H9 (cell line): ENCODE data around the gene HEMGN. TPM values are rescaled to one million over a fixed set of nuclear protein-coding genes. Genes with fewer than 3 reads are reported as not detected.

Experiments used
- DNase-seq: peaks from one replicate; pipeline ENCODE4 v3.0.0-alpha.2; 2017
- H2AFZ ChIP-seq: one replicate; pipeline ENCODE4 v1.6.1; 2013; ENCODE audit warnings: mild to moderate bottlenecking, low read length, control low read depth, moderate library complexity
- H2AK5ac ChIP-seq: 2 replicates; pipeline ENCODE4 v1.6.1; 2013; ENCODE audit warnings: low read length, control low read depth, mixed read lengths; ENCODE audit not compliant: insufficient read length
- H2BK120ac ChIP-seq: one replicate; pipeline ENCODE4 v1.6.1; 2013; ENCODE audit warnings: low read depth, mild to moderate bottlenecking, low read length, control low read depth, inconsistent platforms; ENCODE audit not compliant: poor library complexity, severe bottlenecking
- H2BK12ac ChIP-seq: 2 replicates; pipeline ENCODE4 v1.6.1; 2013; ENCODE audit warnings: low read length, control low read depth, mixed read lengths, low read depth; ENCODE audit not compliant: insufficient read length
- H2BK15ac ChIP-seq: 2 replicates; pipeline ENCODE4 v1.6.1; 2013; ENCODE audit warnings: low read depth, low read length, control low read depth
- H2BK20ac ChIP-seq: one replicate; pipeline ENCODE4 v1.6.1; 2013; ENCODE audit warnings: low read depth, mild to moderate bottlenecking, low read length, control low read depth, inconsistent platforms; ENCODE audit not compliant: poor library complexity, severe bottlenecking
- H2BK5ac ChIP-seq: 2 replicates; pipeline ENCODE4 v1.6.1; 2013; ENCODE audit warnings: low read length, control low read depth, mixed read lengths; ENCODE audit not compliant: insufficient read length
- H3K14ac ChIP-seq: 2 replicates; pipeline ENCODE4 v1.6.1; 2013; ENCODE audit warnings: low read length, control low read depth; ENCODE audit not compliant: insufficient read depth
- H3K18ac ChIP-seq: 2 replicates; pipeline ENCODE4 v1.6.1; 2013; ENCODE audit warnings: low read depth, mild to moderate bottlenecking, mixed read lengths, low read length, control low read depth; ENCODE audit not compliant: insufficient read length
- H3K23ac ChIP-seq: 2 replicates; pipeline ENCODE4 v1.6.1; 2013; ENCODE audit warnings: low read length, control low read depth, mixed read lengths, low read depth; ENCODE audit not compliant: insufficient read length
- H3K23me2 ChIP-seq: 2 replicates; pipeline ENCODE4 v1.6.1; 2013; ENCODE audit warnings: low read depth, mild to moderate bottlenecking, mixed read lengths, low read length, control low read depth; ENCODE audit not compliant: insufficient read length, poor library complexity, severe bottlenecking
- H3K27ac ChIP-seq: 2 replicates; pipeline ENCODE4 v1.5.1; 2013; ENCODE audit warnings: low read length, control low read depth, mixed read lengths, low read depth; ENCODE audit not compliant: insufficient read length
- H3K27me3 ChIP-seq: 2 replicates; pipeline ENCODE4 v1.6.1; 2013; ENCODE audit warnings: low read length, control low read depth, inconsistent platforms; ENCODE audit not compliant: insufficient read depth
- H3K4ac ChIP-seq: 2 replicates; pipeline ENCODE4 v1.6.1; 2013; ENCODE audit warnings: low read depth, mild to moderate bottlenecking, control low read depth, inconsistent platforms, low read length, moderate library complexity
- H3K4me1 ChIP-seq: 2 replicates; pipeline ENCODE4 v1.6.1; 2013; ENCODE audit warnings: low read length, control low read depth, inconsistent platforms; ENCODE audit not compliant: insufficient read depth
- H3K4me2 ChIP-seq: 2 replicates; pipeline ENCODE4 v1.6.1; 2013; ENCODE audit warnings: low read length, control low read depth, mixed read lengths; ENCODE audit not compliant: insufficient read length, insufficient read depth
- H3K56ac ChIP-seq: 2 replicates; pipeline ENCODE4 v1.6.1; 2013; ENCODE audit warnings: low read depth, mild to moderate bottlenecking, mixed read lengths, low read length, control low read depth; ENCODE audit not compliant: insufficient read length
- H3K79me1 ChIP-seq: 2 replicates; pipeline ENCODE4 v1.6.1; 2013; ENCODE audit warnings: low read depth, mild to moderate bottlenecking, moderate library complexity, low read length, control low read depth, inconsistent platforms; ENCODE audit not compliant: insufficient read depth, poor library complexity, severe bottlenecking
- H3K79me2 ChIP-seq: 2 replicates; pipeline ENCODE4 v1.6.1; 2013; ENCODE audit warnings: low read length, control low read depth, inconsistent platforms; ENCODE audit not compliant: insufficient read depth
- H3K9ac ChIP-seq: 2 replicates; pipeline ENCODE4 v1.6.1; 2013; ENCODE audit warnings: low read length, control low read depth, mixed read lengths; ENCODE audit not compliant: insufficient read length; ENCODE audit errors: extremely low read depth
- H3K9me3 ChIP-seq: one replicate; pipeline ENCODE4 v1.6.1; 2013; ENCODE audit warnings: low read depth, low read length, inconsistent platforms; ENCODE audit not compliant: control insufficient read depth
- H3T11ph ChIP-seq: one replicate; pipeline ENCODE4 v1.6.1; 2013; ENCODE audit warnings: mild to moderate bottlenecking, low read length, control low read depth, inconsistent platforms
- H4K20me1 ChIP-seq: one replicate; pipeline ENCODE4 v1.6.1; 2013; ENCODE audit not compliant: control insufficient read depth, insufficient read length, insufficient read depth
- H4K5ac ChIP-seq: 2 replicates; pipeline ENCODE4 v1.6.1; 2013; ENCODE audit warnings: low read depth, mild to moderate bottlenecking, mixed read lengths, low read length, control low read depth; ENCODE audit not compliant: insufficient read length
- H4K8ac ChIP-seq: replicated peaks from 2 replicates; pipeline ENCODE4 v1.6.1; 2013; ENCODE audit warnings: low read length, control low read depth, mixed read lengths, low read depth; ENCODE audit not compliant: insufficient read length
- H4K91ac ChIP-seq: 2 replicates; pipeline ENCODE4 v1.6.1; 2013; ENCODE audit warnings: low read depth, mild to moderate bottlenecking, moderate library complexity, mixed read lengths, low read length, control low read depth; ENCODE audit not compliant: insufficient read length
- H3K27ac Mint-ChIP-seq, 3 experiments: 2 replicates in 2 of 3; 3 replicates in 1 of 3; pipeline ENCODE4 v1.8.0; 2020 to 2021; ENCODE audit warnings: mixed read lengths in 3 of 3, mild to moderate bottlenecking in 1 of 3, moderate library complexity in 1 of 3
- H3K27me3 Mint-ChIP-seq: 2 replicates; pipeline ENCODE4 v1.8.0; 2021; ENCODE audit warnings: low read depth, mild to moderate bottlenecking, moderate library complexity, mixed read lengths
- H3K36me3 Mint-ChIP-seq, 3 experiments: 2 replicates in 2 of 3; 3 replicates in 1 of 3; pipeline ENCODE4 v1.8.0; 2020 to 2021; ENCODE audit warnings: low read depth in 3 of 3, mixed read lengths in 3 of 3; ENCODE audit not compliant: insufficient read depth in 1 of 3
- H3K4me1 Mint-ChIP-seq, 2 experiments: 2 replicates each; pipeline ENCODE4 v1.8.0; 2020; ENCODE audit warnings: mixed read lengths in 2 of 2
- H3K4me3 Mint-ChIP-seq, 2 experiments: 2 replicates in 1 of 2; 3 replicates in 1 of 2; pipeline ENCODE4 v1.8.0; 2020 to 2021; ENCODE audit warnings: mild to moderate bottlenecking in 2 of 2, mixed read lengths in 2 of 2, moderate library complexity in 1 of 2
- H3K9me3 Mint-ChIP-seq, 2 experiments: 2 replicates in 1 of 2; 3 replicates in 1 of 2; pipeline ENCODE4 v1.8.0; 2020; ENCODE audit warnings: mild to moderate bottlenecking in 2 of 2, mixed read lengths in 2 of 2, moderate library complexity in 1 of 2
- WGBS: extraction: QIAGEN DNeasy Blood & Tissue Kit; methylation state at CpG from one replicate; pipeline ENCODE4 v1.1.7; 2013; ENCODE audit warnings: missing lambda C conversion rate, low lambda C conversion rate, mixed read lengths; ENCODE audit not compliant: insufficient read length; ENCODE audit errors: extremely low coverage; 5-methylcytosine and 5-hydroxymethylcytosine counted together
- total RNA-seq: library from RNA; stranded (reverse); gene quantifications from 2 replicates; pipeline ENCODE4 v1.2.1, GENCODE V29; 2021
- TF ChIP-seq, protein P1 (sequence below): fragments of 200-600 bp; sonication (generic); conservative IDR thresholded peaks from 3 replicates; pipeline ENCODE4 v1.8.0; 2021; ENCODE audit warnings: antibody characterized with exemption, mild to moderate bottlenecking

The HEMGN gene
- total RNA-seq, 1 experiment from 2014 or later, result not detected

DNA sequence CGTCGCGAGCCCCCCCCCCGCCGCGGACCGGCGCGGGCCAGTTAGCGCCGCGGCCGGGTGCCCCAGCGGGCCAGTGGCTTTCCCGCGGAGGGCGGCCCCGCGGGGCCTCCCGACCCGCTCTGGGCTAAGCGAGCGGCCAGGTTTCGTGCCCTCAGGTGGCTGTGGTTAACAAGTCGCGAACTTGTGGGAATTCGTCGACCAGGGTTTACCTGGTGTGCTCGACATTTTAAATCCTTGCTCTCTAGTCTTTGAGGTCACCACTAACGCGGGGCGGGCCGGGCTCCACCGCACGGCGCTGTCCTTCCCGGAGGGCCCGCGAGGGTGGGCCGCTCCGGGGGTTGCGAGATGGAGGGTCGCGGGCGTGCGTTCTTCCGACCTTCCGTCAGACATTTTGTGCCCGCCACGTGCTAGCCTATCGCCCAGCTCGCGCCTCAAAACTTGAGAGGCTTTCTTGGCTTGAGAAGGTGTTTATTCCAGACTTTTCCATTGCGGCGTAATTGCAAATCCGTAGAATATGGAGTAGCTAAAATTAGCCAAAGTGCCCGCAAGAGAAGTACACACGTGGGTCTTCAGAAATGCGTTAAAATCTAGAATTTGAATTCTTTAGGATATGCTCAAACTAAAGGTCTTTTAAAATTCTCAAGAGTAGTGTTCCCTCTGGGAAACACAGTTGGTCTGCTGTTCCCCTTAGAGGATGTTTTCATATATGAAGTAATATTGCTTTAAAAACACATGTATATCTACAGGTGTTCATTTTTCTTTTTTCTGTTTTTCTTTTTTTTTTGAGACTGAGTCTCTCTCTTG, 47.3 kb upstream of the HEMGN start:
- H3K23me2 ChIP-seq, result peaks cover 9% of the 10 kb centered on the region
- peak overlapping the region; percentile 51 for H3K18ac ChIP-seq
- peaks cover 2% of the 10 kb centered on the region for H4K20me1 ChIP-seq
- no peak overlapping the region for H4K8ac ChIP-seq
- H3K4me2 ChIP-seq, result peak overlapping the region; percentile 42
- Mint-ChIP-seq H3K4me1 (peaks cover 4 to 17% of the 10 kb centered on the region in 2 experiments; a peak in 3 of 4 replicates), H3K36me3 (peaks cover 0 to 3% (median 0%) of the 10 kb centered on the region in 3 experiments; a peak in 1 of 7 replicates), H3K4me3 (peak overlapping the region; percentile 58 to 75), H3K27me3 (peaks cover 68% of the 10 kb centered on the region), H3K27ac (no peak overlapping the region), H3K9me3 (peaks cover 3 to 10% of the 10 kb centered on the region in 2 experiments)
- H3K14ac ChIP-seq, result peak overlapping the region; percentile 77; the same call in 1 of the 2 replicates
- no peak overlapping the region for H3T11ph ChIP-seq
- H3K4ac ChIP-seq, result no peak overlapping the region
- no peak overlapping the region for H2BK5ac ChIP-seq
- H3K27me3 ChIP-seq, result peaks cover 32% of the 10 kb centered on the region
- H2BK15ac ChIP-seq, result no peak overlapping the region; the same call in 1 of the 2 replicates
- DNase-seq, result peak; percentile 41
- H2AFZ ChIP-seq, result no peak overlapping the region
- no peak overlapping the region for H3K9ac ChIP-seq
- no peaks in the 10 kb centered on the region; the same call in 1 of the 2 replicates for H3K4me1 ChIP-seq
- peaks cover 9% of the 10 kb centered on the region for H3K79me1 ChIP-seq
- H3K79me2 ChIP-seq, result peaks cover 6% of the 10 kb centered on the region; the same call in 1 of the 2 replicates
- no peak overlapping the region for H3K23ac ChIP-seq
- H4K5ac ChIP-seq, result no peak overlapping the region
- no peak overlapping the region for H3K56ac ChIP-seq
- WGBS, result no CpG with 5 or more reads among the region's 59 CpGs
- TF ChIP-seq, protein P1, sequence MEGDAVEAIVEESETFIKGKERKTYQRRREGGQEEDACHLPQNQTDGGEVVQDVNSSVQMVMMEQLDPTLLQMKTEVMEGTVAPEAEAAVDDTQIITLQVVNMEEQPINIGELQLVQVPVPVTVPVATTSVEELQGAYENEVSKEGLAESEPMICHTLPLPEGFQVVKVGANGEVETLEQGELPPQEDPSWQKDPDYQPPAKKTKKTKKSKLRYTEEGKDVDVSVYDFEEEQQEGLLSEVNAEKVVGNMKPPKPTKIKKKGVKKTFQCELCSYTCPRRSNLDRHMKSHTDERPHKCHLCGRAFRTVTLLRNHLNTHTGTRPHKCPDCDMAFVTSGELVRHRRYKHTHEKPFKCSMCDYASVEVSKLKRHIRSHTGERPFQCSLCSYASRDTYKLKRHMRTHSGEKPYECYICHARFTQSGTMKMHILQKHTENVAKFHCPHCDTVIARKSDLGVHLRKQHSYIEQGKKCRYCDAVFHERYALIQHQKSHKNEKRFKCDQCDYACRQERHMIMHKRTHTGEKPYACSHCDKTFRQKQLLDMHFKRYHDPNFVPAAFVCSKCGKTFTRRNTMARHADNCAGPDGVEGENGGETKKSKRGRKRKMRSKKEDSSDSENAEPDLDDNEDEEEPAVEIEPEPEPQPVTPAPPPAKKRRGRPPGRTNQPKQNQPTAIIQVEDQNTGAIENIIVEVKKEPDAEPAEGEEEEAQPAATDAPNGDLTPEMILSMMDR, result no peak
- H2BK120ac ChIP-seq, result no peak overlapping the region
- H2BK20ac ChIP-seq, result no peak overlapping the region
- H2BK12ac ChIP-seq, result no peak overlapping the region
- no peak overlapping the region for H2AK5ac ChIP-seq
- no peak overlapping the region for H3K27ac ChIP-seq
- no peak overlapping the region for H4K91ac ChIP-seq
- H3K9me3 ChIP-seq, result no peaks in the 10 kb centered on the region
